Progenitor cell of endocrine pancreas (in vitro differentiated cells): ENCODE measurements around the gene GPS1. TPM values are rescaled to one million over a fixed set of nuclear protein-coding genes. Genes with fewer than 3 reads are reported as not detected.

Experiments
- DNase-seq: peaks from one replicate; pipeline ENCODE4 v3.0.0; 2021; ENCODE audit warnings: low spot score; ENCODE audit not compliant: unreplicated experiment
- H3K27ac Mint-ChIP-seq: 2 replicates; pipeline ENCODE4 v1.8.0; 2021; ENCODE audit warnings: mild to moderate bottlenecking, moderate library complexity, mixed read lengths
- H3K27me3 Mint-ChIP-seq: 2 replicates; pipeline ENCODE4 v1.8.0; 2021; ENCODE audit warnings: mixed read lengths
- H3K36me3 Mint-ChIP-seq: 2 replicates; pipeline ENCODE4 v1.8.0; 2022; ENCODE audit warnings: mixed read lengths; ENCODE audit not compliant: insufficient read depth
- H3K4me1 Mint-ChIP-seq: 2 replicates; pipeline ENCODE4 v1.8.0; 2021; ENCODE audit warnings: low read depth, mixed read lengths
- H3K4me3 Mint-ChIP-seq: 2 replicates; pipeline ENCODE4 v1.8.0; 2021; ENCODE audit warnings: low read depth, mild to moderate bottlenecking, moderate library complexity, mixed read lengths
- H3K9me3 Mint-ChIP-seq: 2 replicates; pipeline ENCODE4 v1.8.0; 2021; ENCODE audit warnings: low read depth, mixed read lengths
- total RNA-seq: library from RNA; stranded (reverse); gene quantifications from 2 replicates; pipeline ENCODE4 v1.2.1, GENCODE V29; 2021
- TF ChIP-seq, protein P1 (sequence below): fragments of 200-600 bp; sonication (generic); IDR thresholded peaks from one replicate; pipeline ENCODE4 v1.5.0; 2021; ENCODE audit warnings: antibody characterized with exemption, mild to moderate bottlenecking; ENCODE audit not compliant: unreplicated experiment

The GPS1 gene
- total RNA-seq, 1 donor from 2014 or later = 137 TPM

DNA sequence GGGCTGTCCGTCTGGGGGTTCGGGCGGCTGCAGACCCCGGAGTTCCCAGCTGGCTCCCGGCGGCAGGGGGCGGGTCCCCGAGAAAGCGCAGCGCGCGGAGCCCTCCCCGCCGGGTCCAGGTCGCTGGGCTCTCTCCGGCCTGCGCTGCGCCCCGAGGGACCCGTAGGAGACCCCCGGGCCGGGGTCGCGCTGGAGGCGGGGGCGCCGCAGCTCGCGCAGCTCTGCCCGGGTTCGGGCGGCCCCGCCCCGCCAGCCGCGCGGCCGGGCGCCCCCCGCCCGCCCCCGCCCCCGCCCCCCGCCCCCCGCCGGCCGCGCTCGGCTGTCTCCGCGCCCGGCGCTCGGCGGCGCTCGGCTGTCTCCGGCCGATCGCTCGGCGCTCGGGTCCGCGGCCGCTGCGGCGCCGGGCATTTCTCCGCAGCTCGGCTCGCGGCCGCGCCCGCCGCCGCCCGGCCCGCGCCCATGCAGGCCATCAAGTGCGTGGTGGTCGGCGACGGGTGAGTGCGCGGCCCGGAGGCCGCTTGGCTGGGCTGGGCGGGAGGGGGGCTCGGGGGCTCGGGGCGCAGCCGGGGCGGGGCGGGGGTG is 20.3 kb upstream of the GPS1 start, which contains the start of gene RAC3:
Gene RAC3, plus strand, starts transcription at position 376 of the 582 bp plus-strand sequence. Its CDS starts 84 bp downstream, at position 460.
- TF ChIP-seq, protein P1, sequence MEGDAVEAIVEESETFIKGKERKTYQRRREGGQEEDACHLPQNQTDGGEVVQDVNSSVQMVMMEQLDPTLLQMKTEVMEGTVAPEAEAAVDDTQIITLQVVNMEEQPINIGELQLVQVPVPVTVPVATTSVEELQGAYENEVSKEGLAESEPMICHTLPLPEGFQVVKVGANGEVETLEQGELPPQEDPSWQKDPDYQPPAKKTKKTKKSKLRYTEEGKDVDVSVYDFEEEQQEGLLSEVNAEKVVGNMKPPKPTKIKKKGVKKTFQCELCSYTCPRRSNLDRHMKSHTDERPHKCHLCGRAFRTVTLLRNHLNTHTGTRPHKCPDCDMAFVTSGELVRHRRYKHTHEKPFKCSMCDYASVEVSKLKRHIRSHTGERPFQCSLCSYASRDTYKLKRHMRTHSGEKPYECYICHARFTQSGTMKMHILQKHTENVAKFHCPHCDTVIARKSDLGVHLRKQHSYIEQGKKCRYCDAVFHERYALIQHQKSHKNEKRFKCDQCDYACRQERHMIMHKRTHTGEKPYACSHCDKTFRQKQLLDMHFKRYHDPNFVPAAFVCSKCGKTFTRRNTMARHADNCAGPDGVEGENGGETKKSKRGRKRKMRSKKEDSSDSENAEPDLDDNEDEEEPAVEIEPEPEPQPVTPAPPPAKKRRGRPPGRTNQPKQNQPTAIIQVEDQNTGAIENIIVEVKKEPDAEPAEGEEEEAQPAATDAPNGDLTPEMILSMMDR = no peak
- H3K27ac Mint-ChIP-seq = peak within 1 kb of the TSS; percentile 52
- H3K4me3 Mint-ChIP-seq = peak within 1 kb of the TSS; percentile 73
- H3K27me3 Mint-ChIP-seq = peaks cover 8% of the 10 kb centered on the region
- H3K36me3 Mint-ChIP-seq = peaks cover 14% of the 10 kb centered on the region
- H3K4me1 Mint-ChIP-seq = peaks cover 1% of the 10 kb centered on the region
- H3K9me3 Mint-ChIP-seq = no peaks in the 10 kb centered on the region
- DNase-seq = no peak

DNA sequence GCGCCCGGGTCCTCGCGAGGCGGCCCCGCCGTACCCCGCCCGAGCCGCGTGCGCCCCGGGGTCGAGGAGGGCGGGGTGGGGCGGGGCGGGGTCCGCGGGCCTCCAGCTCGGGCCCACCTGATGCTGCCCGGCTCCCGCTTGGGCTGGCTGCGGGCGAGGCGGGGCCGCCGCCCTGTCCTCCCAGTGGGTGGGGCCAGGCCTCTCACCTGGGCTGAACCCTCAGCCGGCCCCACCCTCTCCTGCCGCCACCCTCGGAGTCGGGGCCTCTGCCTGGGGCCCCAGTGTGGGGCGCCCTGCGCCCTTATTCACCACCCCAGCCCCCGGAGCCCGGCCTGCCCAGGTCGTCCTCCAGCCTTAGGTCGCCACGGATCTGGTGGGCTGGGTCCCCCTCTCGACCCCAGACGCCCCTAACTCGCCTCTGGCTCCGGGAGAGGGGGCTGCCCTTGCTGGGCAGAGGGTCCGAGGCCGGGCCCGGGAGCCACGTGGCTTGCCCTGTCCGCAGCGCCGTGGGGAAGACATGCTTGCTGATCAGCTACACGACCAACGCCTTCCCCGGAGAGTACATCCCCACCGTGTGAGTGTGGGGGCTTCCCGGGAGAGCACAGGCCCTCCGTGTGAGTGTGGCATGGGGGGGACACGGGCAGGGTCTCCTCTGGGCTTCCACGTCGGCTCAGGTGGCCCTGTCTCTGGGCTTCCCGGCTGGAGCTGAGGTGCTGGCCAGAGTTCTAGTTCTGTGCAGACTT is 19.6 kb upstream of the GPS1 start:
- peak overlapping the region; percentile 62 for H3K4me3 Mint-ChIP-seq
- H3K4me1 Mint-ChIP-seq = peaks cover 3% of the 10 kb centered on the region
- TF ChIP-seq, protein P1 = no peak
- H3K36me3 Mint-ChIP-seq = peaks cover 13% of the 10 kb centered on the region
- no peak for DNase-seq
- H3K27me3 Mint-ChIP-seq = peaks cover 8% of the 10 kb centered on the region
- H3K9me3 Mint-ChIP-seq = no peaks in the 10 kb centered on the region
- H3K27ac Mint-ChIP-seq = no peak overlapping the region

DNA sequence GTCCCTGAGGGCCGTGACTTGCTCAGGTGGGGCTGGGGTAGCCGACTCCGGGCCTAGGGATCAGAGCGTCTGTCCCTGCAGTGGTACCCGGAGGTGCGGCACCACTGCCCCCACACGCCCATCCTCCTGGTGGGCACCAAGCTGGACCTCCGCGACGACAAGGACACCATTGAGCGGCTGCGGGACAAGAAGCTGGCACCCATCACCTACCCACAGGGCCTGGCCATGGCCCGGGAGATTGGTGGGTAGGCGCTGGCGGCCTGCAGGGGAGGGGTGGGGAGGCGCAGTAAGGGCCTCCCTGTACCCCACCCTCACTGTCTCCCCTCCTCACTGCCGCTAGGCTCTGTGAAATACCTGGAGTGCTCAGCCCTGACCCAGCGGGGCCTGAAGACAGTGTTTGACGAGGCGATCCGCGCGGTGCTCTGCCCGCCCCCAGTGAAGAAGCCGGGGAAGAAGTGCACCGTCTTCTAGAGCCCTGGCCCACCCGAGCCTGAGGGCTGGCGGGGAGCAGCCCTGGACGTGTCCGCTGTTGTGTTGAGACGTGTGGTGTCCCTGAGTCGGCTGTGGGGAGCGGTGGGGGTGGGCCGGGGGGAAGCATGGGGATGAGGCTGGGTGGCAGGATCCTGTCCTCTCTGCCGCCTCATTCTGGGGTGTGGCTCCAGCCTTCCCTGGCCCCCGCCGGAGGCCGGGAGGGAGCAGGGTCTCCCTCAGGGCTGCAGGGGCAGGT is 18.2 kb upstream of the GPS1 start:
- Mint-ChIP-seq H3K4me3 (no peak overlapping the region), H3K27me3 (peaks cover 8% of the 10 kb centered on the region)

DNA sequence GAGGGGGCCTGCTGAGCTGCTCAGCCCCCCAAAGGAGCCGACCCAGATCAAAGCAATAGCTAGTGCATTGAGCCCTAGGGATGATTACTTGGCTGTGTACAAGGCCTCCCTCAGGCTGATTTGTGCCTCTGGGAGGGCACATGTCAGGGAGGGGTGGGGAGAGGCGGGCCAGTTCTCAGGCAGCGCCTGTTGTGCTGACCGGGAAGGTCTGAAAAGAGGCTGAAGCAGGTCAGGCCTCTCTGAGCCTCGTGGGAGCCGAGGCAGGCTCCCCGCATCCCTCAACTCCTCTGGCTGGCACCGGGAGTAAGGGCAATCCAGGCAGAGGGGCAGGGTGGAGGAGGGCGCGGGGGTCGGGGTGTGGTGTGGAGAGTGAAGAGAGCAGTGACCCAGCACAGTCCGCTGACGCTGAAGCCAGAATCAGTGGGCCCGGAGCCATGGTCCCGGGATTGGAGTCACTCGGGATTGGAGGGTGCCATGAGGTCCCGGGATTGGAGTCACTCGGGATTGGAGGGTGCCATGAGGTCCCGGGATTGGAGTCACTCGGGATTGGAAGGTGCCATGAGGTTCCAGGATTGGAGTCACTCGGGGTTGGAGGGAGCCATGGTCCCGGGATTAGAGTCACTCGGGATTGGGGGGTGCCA is 17.2 kb upstream of the GPS1 start:
- Mint-ChIP-seq H3K4me1 (peaks cover 4% of the 10 kb centered on the region), H3K4me3 (no peak overlapping the region), H3K9me3 (no peaks in the 10 kb centered on the region), H3K36me3 (peaks cover 7% of the 10 kb centered on the region), H3K27ac (no peak overlapping the region), H3K27me3 (peaks cover 14% of the 10 kb centered on the region)
- DNase-seq = no peak
- TF ChIP-seq, protein P1 = no peak

More for the DNA sequence above, 18.2 kb upstream of the GPS1 start:
- H3K27ac Mint-ChIP-seq = no peak overlapping the region
- TF ChIP-seq, protein P1 = no peak
- peaks cover 9% of the 10 kb centered on the region for H3K36me3 Mint-ChIP-seq
- no peak for DNase-seq
- H3K4me1 Mint-ChIP-seq = peaks cover 4% of the 10 kb centered on the region
- H3K9me3 Mint-ChIP-seq = no peaks in the 10 kb centered on the region

DNA sequence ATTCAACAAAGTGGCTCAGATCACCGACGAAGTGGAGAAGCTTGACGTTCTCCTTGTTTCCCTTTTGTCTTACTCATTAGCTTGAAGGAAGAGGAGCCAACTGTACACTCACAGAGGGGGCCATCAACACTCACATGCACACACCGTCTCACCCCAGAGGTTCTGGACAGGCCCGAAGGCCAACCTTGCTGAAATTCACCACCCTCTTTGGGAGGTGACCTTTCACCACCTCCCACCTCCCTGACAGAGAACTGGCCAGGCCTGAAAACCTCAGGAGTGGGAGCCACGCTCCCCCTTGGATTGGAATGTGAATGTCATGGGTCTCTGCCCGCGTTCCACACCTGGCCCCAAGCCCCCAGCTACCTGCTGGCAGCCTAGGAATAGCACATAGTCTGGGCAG is 16.2 kb upstream of the GPS1 start:
- H3K4me3 Mint-ChIP-seq = peak overlapping the region; percentile 53
- no peak for DNase-seq
- peaks cover 4% of the 10 kb centered on the region for H3K4me1 Mint-ChIP-seq
- H3K36me3 Mint-ChIP-seq = peaks cover 7% of the 10 kb centered on the region
- no peaks in the 10 kb centered on the region for H3K9me3 Mint-ChIP-seq
- peaks cover 17% of the 10 kb centered on the region for H3K27me3 Mint-ChIP-seq
- no peak overlapping the region for H3K27ac Mint-ChIP-seq
- TF ChIP-seq, protein P1 = no peak
